Erythroblast (primary cell): ENCODE data around the gene MYEF2.

Experiments used
- DNase-seq, 2 experiments: peaks; one replicate each; lab custom pipeline; 2025; lab: John Stamatoyannopoulos, UW
- GATA1 ChIP-seq: IDR thresholded peaks from 2 replicates; pipeline ENCODE4 v1.6.1; 2011; ENCODE audit warnings: low read depth, mild to moderate bottlenecking, control low read depth, low read length, moderate library complexity
- POLR2A ChIP-seq: IDR thresholded peaks from 2 replicates; pipeline ENCODE4 v1.6.1; 2011; ENCODE audit warnings: mild to moderate bottlenecking, low read length

Gene MYEF2

DNA sequence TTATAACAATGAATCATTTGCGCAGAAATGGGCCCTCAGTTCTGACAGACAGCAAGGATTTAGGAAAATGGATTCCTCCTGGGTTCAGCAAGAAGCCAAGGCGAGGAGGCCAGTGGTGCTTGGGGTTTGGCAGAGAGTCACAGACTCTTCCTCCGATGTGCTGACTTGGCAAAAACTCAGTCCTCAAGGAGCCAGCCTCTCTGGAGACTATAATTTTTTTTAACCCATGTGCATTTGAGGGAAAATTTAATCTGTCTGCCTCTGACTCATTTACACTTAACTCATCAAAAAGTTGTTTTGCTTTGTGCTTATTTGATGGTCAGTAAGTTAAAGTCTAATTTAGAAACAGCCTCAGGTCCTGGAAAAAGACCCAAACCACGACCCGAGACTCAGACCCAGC, 91.5 kb downstream of the MYEF2 start:
- TF ChIP-seq GATA1 (no peak), POLR2A (no peak)
- DNase-seq = no peak

DNA sequence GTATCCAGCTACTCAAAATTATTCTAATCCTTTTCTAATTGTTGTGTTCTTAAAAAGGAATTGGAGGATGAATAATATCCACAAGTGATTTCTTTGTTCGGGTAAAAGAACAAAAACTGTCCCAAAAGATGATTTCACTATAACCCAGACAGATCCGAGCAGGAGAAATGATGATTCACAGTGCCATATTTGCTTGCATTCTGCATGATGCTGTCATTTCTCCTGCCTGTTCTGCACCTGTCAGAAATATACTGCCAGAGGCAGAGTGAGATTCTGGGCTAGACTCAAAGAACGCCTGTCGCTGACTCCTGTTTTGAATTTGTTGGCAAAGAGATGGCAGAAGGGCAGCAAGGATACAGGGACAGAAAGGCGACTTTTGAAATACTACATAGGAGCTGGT, 92.0 kb downstream of the MYEF2 start:
- TF ChIP-seq POLR2A (no peak), GATA1 (no peak)
- no peak for DNase-seq

DNA sequence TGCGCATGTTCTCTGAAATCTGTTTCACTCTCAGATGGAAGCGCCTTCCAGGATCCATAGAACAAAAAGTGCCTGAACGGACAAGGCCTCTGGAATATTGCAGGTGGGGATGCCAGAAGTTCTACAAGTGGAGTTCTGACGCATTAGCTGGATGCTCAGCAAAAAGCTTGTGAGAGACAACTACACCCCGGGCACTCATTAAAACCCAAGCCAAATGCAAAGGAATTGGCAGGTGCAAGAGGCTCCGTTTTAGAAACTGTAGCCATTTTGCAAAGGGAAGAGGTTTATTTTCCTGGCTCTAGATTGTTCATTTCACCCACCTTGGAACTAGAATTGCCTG, 92.5 kb downstream of the MYEF2 start:
- no peak for TF ChIP-seq GATA1
- TF ChIP-seq POLR2A = no peak
- DNase-seq = no peak

GRCh38 chr15:48084759-48085590, 93.1 kb downstream of the MYEF2 start:
- TF ChIP-seq POLR2A (no peak), GATA1 (no peak)
- peak in 1 of 2 experiments; percentile 7 for DNase-seq
